NCI-H69 (cell line): ENCODE measurements around the gene EIF6.
A peak's percentile ranks its signal among the peaks of the same experiment; 100 is the strongest.
"Not testable (repeated sequence)": the region's sequence is repeated elsewhere in the genome, so short reads cannot be mapped to it uniquely, and the experiment has no call there.

Source experiments
- DNase-seq: peaks from one replicate; lab custom pipeline; 2025; lab: John Stamatoyannopoulos, UW

EIF6 gene

GRCh38 chr20:35284267-35284991, at the start of gene EIF6:
TSS of gene EIF6 (minus strand) at chr20:35284772. CDS start at chr20:35284487, 285 bp downstream.
- peak; percentile 96 for DNase-seq

- no peak for DNase-seq
Measured at GRCh38 chr20:35333606-35334005, 49.0 kb upstream of the EIF6 start.

- DNase-seq = no peak
Measured at GRCh38 chr20:35332540-35333200, 48.1 kb upstream of the EIF6 start.

GRCh38 chr20:35329435-35330139, 45.0 kb upstream of the EIF6 start:
- peak; percentile 62 for DNase-seq

- DNase-seq = no peak
Measured at GRCh38 chr20:35328689-35329088, 44.1 kb upstream of the EIF6 start.

- no peak for DNase-seq
Measured at GRCh38 chr20:35328095-35328685, 43.6 kb upstream of the EIF6 start.

- peak; percentile 40 for DNase-seq
Measured at GRCh38 chr20:35327074-35327976, 42.8 kb upstream of the EIF6 start.

GRCh38 chr20:35326740-35327073, 42.1 kb upstream of the EIF6 start:
- DNase-seq = no peak

- DNase-seq = no peak
Measured at GRCh38 chr20:35326021-35326739, 41.6 kb upstream of the EIF6 start.

GRCh38 chr20:35325401-35325800, 40.8 kb upstream of the EIF6 start:
- DNase-seq = no peak

GRCh38 chr20:35320396-35321126, 36.0 kb upstream of the EIF6 start:
- peak; percentile 30 for DNase-seq

GRCh38 chr20:35319871-35320197, 35.3 kb upstream of the EIF6 start:
- peak; percentile 38 for DNase-seq

GRCh38 chr20:35319192-35319870, 34.8 kb upstream of the EIF6 start:
- DNase-seq = peak; percentile 95

- peak; percentile 81 for DNase-seq
Measured at GRCh38 chr20:35318502-35319157, 34.1 kb upstream of the EIF6 start.

GRCh38 chr20:35317416-35318210, 33.0 kb upstream of the EIF6 start:
- no peak for DNase-seq

GRCh38 chr20:35316086-35316485, 31.5 kb upstream of the EIF6 start:
- DNase-seq = no peak

GRCh38 chr20:35315632-35316020, 31.1 kb upstream of the EIF6 start:
- not testable (repeated sequence) for DNase-seq

GRCh38 chr20:35314816-35315631, 30.5 kb upstream of the EIF6 start:
- no peak for DNase-seq
